Activated B cell treated with CpG ODN at 0.5 μM for 24 hours (primary cell): ENCODE data around the gene PAM. TPM values are rescaled to one million over a fixed set of nuclear protein-coding genes. Genes with fewer than 3 reads are reported as not detected.

ENCODE experiments used
- ATAC-seq: fragments of 200-7000 bp; cut with Tn5 transposase; one replicate; pipeline ENCODE4 v1.10.0; 2021; ENCODE audit warnings: low read depth, mild to moderate bottlenecking, moderate library complexity
- CTCF ChIA-PET: fragments of 350-600 bp; sonication (Branson Sonifier 250); formaldehyde crosslinking; loops from one replicate; lab custom pipeline; 2021; ENCODE audit warnings: antibody characterized with exemption; lab: Charles Lee
- POLR2A ChIA-PET: fragments of 350-600 bp; sonication (Branson Sonifier 250); formaldehyde crosslinking; loops from one replicate; lab custom pipeline; 2021; ENCODE audit warnings: antibody characterized with exemption; lab: Charles Lee
- DNase-seq: peaks from one replicate; pipeline ENCODE4 v3.0.0; 2022
- H3K27ac Mint-ChIP-seq: one replicate; pipeline ENCODE4 v1.8.0; 2020; ENCODE audit warnings: mixed read lengths
- H3K27me3 Mint-ChIP-seq: one replicate; pipeline ENCODE4 v1.8.0; 2021; ENCODE audit warnings: mixed read lengths
- H3K36me3 Mint-ChIP-seq: one replicate; pipeline ENCODE4 v1.8.0; 2021; ENCODE audit warnings: low read depth, mixed read lengths
- H3K4me1 Mint-ChIP-seq: one replicate; pipeline ENCODE4 v1.8.0; 2021; ENCODE audit warnings: mixed read lengths
- H3K4me3 Mint-ChIP-seq: one replicate; pipeline ENCODE4 v1.8.0; 2020; ENCODE audit warnings: mild to moderate bottlenecking, mixed read lengths
- H3K9me3 Mint-ChIP-seq: one replicate; pipeline ENCODE4 v1.8.0; 2020; ENCODE audit warnings: mixed read lengths
- intact Hi-C: fragments of 100-400 bp; cut with micrococcal nuclease; formaldehyde crosslinking; loops from one replicate; pipeline ENCODE4 v1.15.1; 2024
- total RNA-seq: library from RNA; stranded (reverse); gene quantifications from 2 replicates; pipeline ENCODE4 v1.2.3, GENCODE V29; 2022
- TF ChIP-seq, protein P1 (sequence below): fragments of 200-600 bp; IDR thresholded peaks from one replicate; pipeline ENCODE4 v1.8.0; 2022; ENCODE audit warnings: antibody characterized with exemption, mild to moderate bottlenecking

The PAM gene
- total RNA-seq, 1 donor from 2014 or later = 19.0 TPM

DNA sequence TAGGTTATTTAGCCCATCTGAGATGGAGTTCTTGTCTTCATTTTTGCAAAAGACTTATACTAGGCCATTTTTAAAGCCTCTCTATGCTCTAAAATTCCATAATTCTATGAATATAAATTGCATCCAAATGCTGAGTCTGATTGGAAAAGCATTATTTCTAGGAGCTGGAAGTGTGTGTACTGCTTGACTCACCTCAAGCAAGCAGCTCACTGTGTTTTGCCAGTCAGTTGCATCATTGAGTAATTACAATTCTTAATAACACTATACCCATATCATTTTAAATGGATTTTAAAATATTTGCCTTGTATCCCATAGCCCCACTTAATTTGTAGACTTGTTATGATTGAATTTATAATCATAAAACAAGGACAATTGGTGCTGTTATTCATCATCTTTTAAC is 161.0 kb downstream of the PAM start:
- CTCF ChIA-PET = no interaction called here
- intact Hi-C loops = no loop called here

DNA sequence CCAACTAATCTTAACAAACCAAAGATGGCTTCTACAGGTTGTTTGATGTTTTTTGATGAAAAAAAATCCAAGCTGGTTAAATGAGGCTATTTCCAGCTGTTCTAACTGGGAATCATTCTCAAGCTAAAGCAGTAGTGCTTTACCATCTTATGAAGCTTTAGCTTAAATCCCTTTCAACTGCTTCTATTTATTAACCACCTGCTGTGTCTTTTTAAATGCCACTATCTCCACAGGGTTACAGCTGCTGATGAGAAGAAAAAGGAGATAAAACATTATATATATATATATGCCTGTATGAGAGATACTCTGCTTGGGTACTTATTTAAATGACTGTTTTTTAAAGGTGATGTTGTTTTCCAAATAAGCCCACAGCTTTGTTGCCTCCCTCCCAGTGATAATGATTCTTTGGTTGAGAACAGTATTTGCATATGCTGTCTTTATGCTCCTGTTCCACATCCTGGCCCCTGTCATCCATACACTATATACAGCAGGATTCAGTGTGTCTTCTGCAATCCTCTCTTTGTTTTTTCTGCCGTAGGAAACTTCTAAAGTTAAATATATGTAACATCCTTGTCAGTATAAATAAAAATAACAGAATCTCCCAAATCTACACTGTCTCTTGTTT is 164.0 kb downstream of the PAM start:
- no peak for ATAC-seq
- POLR2A ChIA-PET = no interaction called here
- H3K4me3 Mint-ChIP-seq = no peak overlapping the region
- CTCF ChIA-PET = no interaction called here
- H3K9me3 Mint-ChIP-seq = no peaks in the 10 kb centered on the region
- no peaks in the 10 kb centered on the region for H3K36me3 Mint-ChIP-seq
- TF ChIP-seq, protein P1, sequence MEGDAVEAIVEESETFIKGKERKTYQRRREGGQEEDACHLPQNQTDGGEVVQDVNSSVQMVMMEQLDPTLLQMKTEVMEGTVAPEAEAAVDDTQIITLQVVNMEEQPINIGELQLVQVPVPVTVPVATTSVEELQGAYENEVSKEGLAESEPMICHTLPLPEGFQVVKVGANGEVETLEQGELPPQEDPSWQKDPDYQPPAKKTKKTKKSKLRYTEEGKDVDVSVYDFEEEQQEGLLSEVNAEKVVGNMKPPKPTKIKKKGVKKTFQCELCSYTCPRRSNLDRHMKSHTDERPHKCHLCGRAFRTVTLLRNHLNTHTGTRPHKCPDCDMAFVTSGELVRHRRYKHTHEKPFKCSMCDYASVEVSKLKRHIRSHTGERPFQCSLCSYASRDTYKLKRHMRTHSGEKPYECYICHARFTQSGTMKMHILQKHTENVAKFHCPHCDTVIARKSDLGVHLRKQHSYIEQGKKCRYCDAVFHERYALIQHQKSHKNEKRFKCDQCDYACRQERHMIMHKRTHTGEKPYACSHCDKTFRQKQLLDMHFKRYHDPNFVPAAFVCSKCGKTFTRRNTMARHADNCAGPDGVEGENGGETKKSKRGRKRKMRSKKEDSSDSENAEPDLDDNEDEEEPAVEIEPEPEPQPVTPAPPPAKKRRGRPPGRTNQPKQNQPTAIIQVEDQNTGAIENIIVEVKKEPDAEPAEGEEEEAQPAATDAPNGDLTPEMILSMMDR = no peak
- H3K4me1 Mint-ChIP-seq = no peaks in the 10 kb centered on the region
- no peaks in the 10 kb centered on the region for H3K27me3 Mint-ChIP-seq
- H3K27ac Mint-ChIP-seq = no peak overlapping the region
- intact Hi-C loops = no loop called here
- DNase-seq = no peak

More for the DNA sequence above, 161.0 kb downstream of the PAM start:
- H3K4me3 Mint-ChIP-seq = no peak overlapping the region
- H3K36me3 Mint-ChIP-seq = no peaks in the 10 kb centered on the region
- POLR2A ChIA-PET = no interaction called here
- DNase-seq (no peak), ATAC-seq (no peak)
- H3K4me1 Mint-ChIP-seq = no peaks in the 10 kb centered on the region
- H3K27me3 Mint-ChIP-seq = no peaks in the 10 kb centered on the region
- no peak overlapping the region for H3K27ac Mint-ChIP-seq
- TF ChIP-seq, protein P1 = no peak
- no peaks in the 10 kb centered on the region for H3K9me3 Mint-ChIP-seq

DNA sequence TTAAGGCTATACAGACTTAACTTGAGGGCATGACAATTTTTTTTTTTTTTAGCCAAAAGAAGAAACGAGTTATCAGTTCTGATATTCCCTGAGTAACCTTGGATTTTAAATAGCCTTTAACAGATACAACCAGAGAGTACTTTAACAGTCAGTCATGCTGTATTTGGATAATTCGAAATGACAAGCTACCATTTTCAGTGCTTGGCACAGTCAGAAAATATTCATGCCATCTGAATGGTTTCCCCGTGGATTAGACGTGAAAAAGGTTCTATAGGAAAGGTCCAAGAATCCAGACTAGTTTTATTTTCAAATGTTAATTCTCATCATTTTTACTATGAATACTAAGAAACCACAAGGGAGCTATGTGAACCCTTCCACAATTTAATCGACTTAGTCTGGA is 165.7 kb downstream of the PAM start:
- H3K27me3 Mint-ChIP-seq = no peaks in the 10 kb centered on the region
- ATAC-seq (no peak), DNase-seq (no peak)
- H3K4me1 Mint-ChIP-seq = no peaks in the 10 kb centered on the region
- no peaks in the 10 kb centered on the region for H3K9me3 Mint-ChIP-seq
- H3K4me3 Mint-ChIP-seq = no peak overlapping the region
- ChIA-PET CTCF (no interaction called here), POLR2A (no interaction called here)
- H3K36me3 Mint-ChIP-seq = no peaks in the 10 kb centered on the region
- no peak overlapping the region for H3K27ac Mint-ChIP-seq
- intact Hi-C loops = no loop called here
- TF ChIP-seq, protein P1 = no peak

DNA sequence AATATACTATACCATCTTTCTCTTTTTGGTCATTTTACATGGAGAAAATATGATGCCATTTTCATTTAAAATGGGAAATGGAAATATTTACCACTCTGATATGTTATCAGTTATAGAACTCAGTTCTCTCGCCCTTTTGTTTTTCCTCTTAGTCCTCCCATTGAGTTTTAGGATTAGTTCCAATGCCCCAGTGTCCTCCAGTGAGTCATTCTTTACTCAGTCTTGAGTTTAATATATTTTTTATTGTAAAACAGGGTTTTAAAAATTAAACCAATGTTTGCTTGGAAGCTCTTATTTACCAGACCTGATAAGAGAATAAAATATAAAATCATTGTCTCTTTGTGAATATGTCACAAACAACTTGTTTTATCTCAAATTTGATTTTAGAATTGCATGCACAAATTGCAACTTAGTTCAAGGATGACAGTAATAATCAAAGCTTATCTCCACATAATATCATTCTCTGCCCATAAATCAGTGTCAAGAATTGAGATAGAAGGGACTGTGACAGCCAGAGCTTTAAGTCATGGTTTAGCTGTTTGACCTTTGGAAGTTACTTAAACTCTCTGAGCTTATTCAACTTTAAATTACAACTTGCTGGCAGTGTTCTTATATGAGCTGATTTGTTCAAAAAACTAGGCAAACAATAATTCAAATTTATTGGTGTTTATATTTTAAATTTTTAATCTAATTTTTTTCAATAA is 166.4 kb downstream of the PAM start:
- POLR2A ChIA-PET = no interaction called here
- ATAC-seq = no peak
- no peaks in the 10 kb centered on the region for H3K4me1 Mint-ChIP-seq
- no peaks in the 10 kb centered on the region for H3K36me3 Mint-ChIP-seq
- H3K9me3 Mint-ChIP-seq = no peaks in the 10 kb centered on the region
- no peak for DNase-seq
- CTCF ChIA-PET = no interaction called here
- H3K27ac Mint-ChIP-seq = no peak overlapping the region
- TF ChIP-seq, protein P1 = no peak
- no peak overlapping the region for H3K4me3 Mint-ChIP-seq
- intact Hi-C loops = no loop called here
- H3K27me3 Mint-ChIP-seq = no peaks in the 10 kb centered on the region

DNA sequence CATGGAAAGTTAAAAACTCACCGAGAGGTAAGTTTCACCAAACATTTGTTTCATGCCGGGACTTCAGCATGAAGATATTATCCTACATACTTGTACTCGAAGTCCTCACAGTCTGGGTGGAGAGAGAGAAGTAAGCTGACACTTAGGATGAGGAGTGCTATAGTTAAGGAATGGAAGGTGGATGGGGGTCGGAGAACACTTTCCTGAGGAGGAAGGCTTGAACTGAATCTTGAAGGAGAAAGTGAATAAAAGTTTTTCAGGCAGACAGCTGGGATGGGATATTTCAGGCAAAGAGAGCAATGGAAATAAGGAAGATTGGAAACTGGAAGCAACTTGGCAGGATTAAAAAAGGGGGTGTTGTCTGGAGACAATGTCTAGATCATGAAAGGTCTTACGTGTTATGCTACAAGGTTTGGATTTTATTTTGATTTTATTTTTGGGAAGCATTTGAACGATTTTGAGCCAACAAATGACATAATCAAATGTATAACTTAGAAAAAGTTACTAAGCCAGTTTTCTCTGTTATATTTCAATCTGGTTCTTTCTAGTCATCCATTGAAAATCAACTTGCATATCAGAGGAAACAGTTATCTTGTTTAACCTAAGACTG is 167.1 kb downstream of the PAM start:
- POLR2A ChIA-PET = no interaction called here
- CTCF ChIA-PET = no interaction called here
- Mint-ChIP-seq H3K9me3 (no peaks in the 10 kb centered on the region), H3K4me3 (no peak overlapping the region), H3K27me3 (no peaks in the 10 kb centered on the region), H3K36me3 (no peaks in the 10 kb centered on the region), H3K4me1 (no peaks in the 10 kb centered on the region), H3K27ac (no peak overlapping the region)
- DNase-seq (no peak), ATAC-seq (no peak)
- TF ChIP-seq, protein P1 = no peak
- intact Hi-C loops = no loop called here
